ENCODE data around the gene SAG. TPM values are rescaled to one million over a fixed set of nuclear protein-coding genes. Genes with fewer than 3 reads are reported as not detected.

SAG gene
- total and polyA plus RNA-seq, 4 donors, result not detected

DNA sequence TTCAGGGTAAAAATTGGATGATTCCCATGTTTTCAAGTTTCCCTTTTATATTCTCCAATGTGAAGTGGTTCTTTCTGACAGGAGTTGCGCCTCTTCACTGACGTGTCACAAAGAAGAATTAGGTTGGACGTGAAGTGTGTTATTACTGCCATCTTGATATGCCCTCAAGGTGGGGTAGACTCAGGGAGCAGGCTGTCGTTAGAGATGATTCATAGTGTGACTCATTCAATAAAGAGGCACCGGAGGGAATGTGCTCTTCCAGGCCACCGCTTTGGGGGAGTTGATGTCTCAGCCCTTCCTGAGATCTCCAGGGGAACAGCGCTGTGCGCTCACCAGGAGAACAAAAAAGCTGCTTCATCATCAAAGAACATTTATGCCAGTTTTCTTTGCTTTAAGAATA is 43.1 kb downstream of the SAG start:
- Histone ChIP-seq H3K4me1 (ENCODE audit: control insufficient read depth in 4 of 4, insufficient read depth in 4 of 4, low read length in 3 of 4) (peaks cover 18 to 67% (median 47%) of the 10 kb centered on the region in 4 donors), H3K36me3 (ENCODE audit: control insufficient read depth in 4 of 4, insufficient read depth in 3 of 4, low read depth in 1 of 4, low read length in 3 of 4) (no peaks in the 10 kb centered on the region), H3K27ac (ENCODE audit: low read depth in 1 of 2, low read length in 2 of 2) (no peak overlapping the region), H3K9me3 (ENCODE audit: control insufficient read depth in 4 of 4, low read length in 3 of 4) (no peaks in the 10 kb centered on the region), H3K4me3 (ENCODE audit: low read depth in 1 of 3, low read length in 3 of 3) (no peak overlapping the region), H3K27me3 (ENCODE audit: control insufficient read depth in 4 of 4, insufficient read depth in 4 of 4, low read length in 3 of 4) (no peaks in the 10 kb centered on the region), H3K9ac (ENCODE audit: low read depth in 1 of 2, low read length in 2 of 2) (no peak overlapping the region)
- no peak for TF ChIP-seq EGR1 (IDR thresholded peaks at IDR 0.05; ENCODE audit: low read depth in 2 of 2)
- TF ChIP-seq GABPA (IDR thresholded peaks at IDR 0.05 in 1 of 2, conservative IDR thresholded peaks at IDR 0.05 in 1 of 2), result no peak
- TF ChIP-seq JUND (IDR thresholded peaks at IDR 0.05), result no peak
- no peak for TF ChIP-seq FOXA2 (IDR thresholded peaks at IDR 0.05)
- TF ChIP-seq SP1 (IDR thresholded peaks at IDR 0.05), result no peak
- TF ChIP-seq TAF1 (conservative IDR thresholded peaks at IDR 0.05), result no peak
- no peak for TF ChIP-seq ATF3 (IDR thresholded peaks at IDR 0.05)
- TF ChIP-seq, protein P1, sequence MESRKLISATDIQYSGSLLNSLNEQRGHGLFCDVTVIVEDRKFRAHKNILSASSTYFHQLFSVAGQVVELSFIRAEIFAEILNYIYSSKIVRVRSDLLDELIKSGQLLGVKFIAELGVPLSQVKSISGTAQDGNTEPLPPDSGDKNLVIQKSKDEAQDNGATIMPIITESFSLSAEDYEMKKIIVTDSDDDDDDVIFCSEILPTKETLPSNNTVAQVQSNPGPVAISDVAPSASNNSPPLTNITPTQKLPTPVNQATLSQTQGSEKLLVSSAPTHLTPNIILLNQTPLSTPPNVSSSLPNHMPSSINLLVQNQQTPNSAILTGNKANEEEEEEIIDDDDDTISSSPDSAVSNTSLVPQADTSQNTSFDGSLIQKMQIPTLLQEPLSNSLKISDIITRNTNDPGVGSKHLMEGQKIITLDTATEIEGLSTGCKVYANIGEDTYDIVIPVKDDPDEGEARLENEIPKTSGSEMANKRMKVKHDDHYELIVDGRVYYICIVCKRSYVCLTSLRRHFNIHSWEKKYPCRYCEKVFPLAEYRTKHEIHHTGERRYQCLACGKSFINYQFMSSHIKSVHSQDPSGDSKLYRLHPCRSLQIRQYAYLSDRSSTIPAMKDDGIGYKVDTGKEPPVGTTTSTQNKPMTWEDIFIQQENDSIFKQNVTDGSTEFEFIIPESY (IDR thresholded peaks at IDR 0.05), result no peak
- no peak for TF ChIP-seq YY1 (IDR thresholded peaks at IDR 0.05)
- no peak for TF ChIP-seq MAX (IDR thresholded peaks at IDR 0.05)
- no peak for TF ChIP-seq HNF4A (conservative IDR thresholded peaks at IDR 0.05)
- TF ChIP-seq FOXA1 (IDR thresholded peaks at IDR 0.05), result no peak
- no peak for TF ChIP-seq RXRA (IDR thresholded peaks at IDR 0.05)
- no peak for TF ChIP-seq HNF4G (IDR thresholded peaks at IDR 0.05)
- no peak for TF ChIP-seq CTCF (IDR thresholded peaks at IDR 0.05; ENCODE audit: low read depth, low read length, missing input control)
- TF ChIP-seq RAD21 (IDR thresholded peaks at IDR 0.05), result no peak
- no peak for TF ChIP-seq NR2F2 (IDR thresholded peaks at IDR 0.05)
- TF ChIP-seq, protein P2, sequence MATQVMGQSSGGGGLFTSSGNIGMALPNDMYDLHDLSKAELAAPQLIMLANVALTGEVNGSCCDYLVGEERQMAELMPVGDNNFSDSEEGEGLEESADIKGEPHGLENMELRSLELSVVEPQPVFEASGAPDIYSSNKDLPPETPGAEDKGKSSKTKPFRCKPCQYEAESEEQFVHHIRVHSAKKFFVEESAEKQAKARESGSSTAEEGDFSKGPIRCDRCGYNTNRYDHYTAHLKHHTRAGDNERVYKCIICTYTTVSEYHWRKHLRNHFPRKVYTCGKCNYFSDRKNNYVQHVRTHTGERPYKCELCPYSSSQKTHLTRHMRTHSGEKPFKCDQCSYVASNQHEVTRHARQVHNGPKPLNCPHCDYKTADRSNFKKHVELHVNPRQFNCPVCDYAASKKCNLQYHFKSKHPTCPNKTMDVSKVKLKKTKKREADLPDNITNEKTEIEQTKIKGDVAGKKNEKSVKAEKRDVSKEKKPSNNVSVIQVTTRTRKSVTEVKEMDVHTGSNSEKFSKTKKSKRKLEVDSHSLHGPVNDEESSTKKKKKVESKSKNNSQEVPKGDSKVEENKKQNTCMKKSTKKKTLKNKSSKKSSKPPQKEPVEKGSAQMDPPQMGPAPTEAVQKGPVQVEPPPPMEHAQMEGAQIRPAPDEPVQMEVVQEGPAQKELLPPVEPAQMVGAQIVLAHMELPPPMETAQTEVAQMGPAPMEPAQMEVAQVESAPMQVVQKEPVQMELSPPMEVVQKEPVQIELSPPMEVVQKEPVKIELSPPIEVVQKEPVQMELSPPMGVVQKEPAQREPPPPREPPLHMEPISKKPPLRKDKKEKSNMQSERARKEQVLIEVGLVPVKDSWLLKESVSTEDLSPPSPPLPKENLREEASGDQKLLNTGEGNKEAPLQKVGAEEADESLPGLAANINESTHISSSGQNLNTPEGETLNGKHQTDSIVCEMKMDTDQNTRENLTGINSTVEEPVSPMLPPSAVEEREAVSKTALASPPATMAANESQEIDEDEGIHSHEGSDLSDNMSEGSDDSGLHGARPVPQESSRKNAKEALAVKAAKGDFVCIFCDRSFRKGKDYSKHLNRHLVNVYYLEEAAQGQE (IDR thresholded peaks at IDR 0.05), result no peak
- no peak for DNase-seq (ENCODE audit: low spot score)
- 72% methylated on average over 8 of the region's 8 CpGs for WGBS

Measured in liver (tissue), 9 donors.